WI38 (cell line): ENCODE measurements around the gene PRIMA1.

Experiments
- H3K4me3 ChIP-seq: 2 replicates; pipeline ENCODE4 v1.5.1; 2011; ENCODE audit warnings: low read depth, mild to moderate bottlenecking, control low read depth, low read length
- TF ChIP-seq, protein P1 (sequence below): IDR thresholded peaks from 2 replicates; pipeline ENCODE4 v1.5.1; 2012; ENCODE audit warnings: low read depth, mild to moderate bottlenecking, control low read depth, low read length

Gene PRIMA1

GRCh38 chr14:93745603-93746273, 42.5 kb downstream of the PRIMA1 start:
- TF ChIP-seq, protein P1, sequence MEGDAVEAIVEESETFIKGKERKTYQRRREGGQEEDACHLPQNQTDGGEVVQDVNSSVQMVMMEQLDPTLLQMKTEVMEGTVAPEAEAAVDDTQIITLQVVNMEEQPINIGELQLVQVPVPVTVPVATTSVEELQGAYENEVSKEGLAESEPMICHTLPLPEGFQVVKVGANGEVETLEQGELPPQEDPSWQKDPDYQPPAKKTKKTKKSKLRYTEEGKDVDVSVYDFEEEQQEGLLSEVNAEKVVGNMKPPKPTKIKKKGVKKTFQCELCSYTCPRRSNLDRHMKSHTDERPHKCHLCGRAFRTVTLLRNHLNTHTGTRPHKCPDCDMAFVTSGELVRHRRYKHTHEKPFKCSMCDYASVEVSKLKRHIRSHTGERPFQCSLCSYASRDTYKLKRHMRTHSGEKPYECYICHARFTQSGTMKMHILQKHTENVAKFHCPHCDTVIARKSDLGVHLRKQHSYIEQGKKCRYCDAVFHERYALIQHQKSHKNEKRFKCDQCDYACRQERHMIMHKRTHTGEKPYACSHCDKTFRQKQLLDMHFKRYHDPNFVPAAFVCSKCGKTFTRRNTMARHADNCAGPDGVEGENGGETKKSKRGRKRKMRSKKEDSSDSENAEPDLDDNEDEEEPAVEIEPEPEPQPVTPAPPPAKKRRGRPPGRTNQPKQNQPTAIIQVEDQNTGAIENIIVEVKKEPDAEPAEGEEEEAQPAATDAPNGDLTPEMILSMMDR: no peak
- H3K4me3 ChIP-seq: no peak overlapping the region

GRCh38 chr14:93744876-93745275, 43.4 kb downstream of the PRIMA1 start:
- TF ChIP-seq, protein P1: no peak

DNA sequence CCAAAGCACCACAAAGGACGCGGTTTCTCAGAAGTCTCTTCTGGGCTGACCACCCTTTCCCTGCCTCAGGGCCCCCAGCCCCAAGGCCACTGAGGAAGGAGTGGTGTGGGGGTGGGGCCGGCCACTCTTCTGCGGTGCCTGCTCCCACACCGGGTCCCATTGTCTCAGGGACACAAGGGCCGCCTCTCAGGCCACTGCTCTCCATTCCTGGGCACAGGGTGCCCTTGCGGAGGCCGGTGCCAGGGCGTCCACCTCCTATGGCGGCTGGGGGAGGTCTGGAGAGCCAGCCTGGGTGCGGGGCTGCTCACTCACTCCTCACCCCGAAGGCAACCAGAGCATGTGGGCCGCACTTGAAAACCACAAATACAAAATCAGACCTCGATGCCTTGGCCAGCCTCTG, 44.1 kb downstream of the PRIMA1 start:
- TF ChIP-seq, protein P1: no peak
- H3K4me3 ChIP-seq: no peak overlapping the region

More at GRCh38 chr14:93744876-93745275, 43.4 kb downstream of the PRIMA1 start:
- no peak overlapping the region for H3K4me3 ChIP-seq

GRCh38 chr14:93743270-93744060, 44.8 kb downstream of the PRIMA1 start:
- no peak overlapping the region for H3K4me3 ChIP-seq
- TF ChIP-seq, protein P1: no peak

- TF ChIP-seq, protein P1: no peak
- no peak overlapping the region for H3K4me3 ChIP-seq
Observed at GRCh38 chr14:93742761-93743160, 45.5 kb downstream of the PRIMA1 start.

DNA sequence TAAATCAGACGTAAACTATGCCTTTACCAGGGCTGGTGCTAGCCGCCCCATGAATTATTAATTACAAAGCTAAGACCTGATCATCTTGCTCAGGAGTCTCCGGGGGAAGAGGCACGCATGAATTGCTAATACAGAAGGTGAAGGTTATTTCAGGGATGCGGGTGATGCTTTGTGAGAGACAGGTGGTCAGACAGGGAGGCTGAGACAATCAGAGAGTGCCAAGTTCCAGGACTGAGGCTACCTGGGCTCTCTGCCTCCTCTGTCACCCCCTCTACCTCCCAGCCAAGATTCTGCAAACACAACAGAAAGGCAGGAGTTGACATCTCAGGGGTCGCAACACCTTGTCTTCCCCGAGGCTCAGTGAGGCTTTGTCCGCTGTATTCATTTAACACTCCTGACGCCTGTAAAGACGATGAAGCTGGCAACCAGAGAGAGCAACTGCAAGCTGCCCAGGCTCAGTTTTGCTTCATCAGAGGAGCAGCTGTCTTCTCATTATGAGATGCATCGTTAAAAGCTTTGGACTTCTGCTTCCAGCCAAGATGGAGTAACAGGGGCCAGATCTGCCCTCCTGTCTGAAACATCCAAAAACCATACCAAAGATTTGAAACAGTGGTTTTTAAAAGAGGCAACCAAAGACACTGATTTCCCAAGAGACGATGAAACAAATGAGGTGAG, 46.6 kb downstream of the PRIMA1 start:
- TF ChIP-seq, protein P1: no peak
- H3K4me3 ChIP-seq: no peak overlapping the region
